OCI-LY7 (cell line): Measurements from ENCODE around the gene PDGFB. TPM values are rescaled to one million over a fixed set of nuclear protein-coding genes. Genes with fewer than 3 reads are reported as not detected.

Source experiments
- BruUV-seq: library from RNA; stranded (reverse); fragments of 400-500 nt; replicated peaks from 2 replicates; lab custom pipeline; 2021; lab: Mats Ljungman, UMichigan
- CTCF ChIA-PET: fragments of 300-600 bp; sonication (Branson Sonifier 250); formaldehyde crosslinking; loops from one replicate; lab custom pipeline; 2022; ENCODE audit warnings: antibody characterized with exemption; ENCODE audit not compliant: unreplicated experiment; lab: Charles Lee
- POLR2A ChIA-PET: fragments of 300-600 bp; sonication (Branson Sonifier 250); formaldehyde crosslinking; loops from one replicate; lab custom pipeline; 2022; ENCODE audit warnings: antibody characterized with exemption; lab: Charles Lee
- DNase-seq: peaks from one replicate; pipeline ENCODE4 v3.0.0-alpha.2; 2015; ENCODE audit warnings: low spot score
- H2AFZ ChIP-seq: fragments of 200-600 bp; sonication (generic), shearing (Covaris generic); 2 replicates; pipeline ENCODE4 v1.6.1; 2014; ENCODE audit warnings: mild to moderate bottlenecking, antibody characterized with exemption, low read length, moderate library complexity
- H3K27ac ChIP-seq: fragments of 200-600 bp; sonication (generic); 2 replicates; pipeline ENCODE4 v1.5.1; 2014; ENCODE audit warnings: mixed run types, low read depth, mild to moderate bottlenecking, moderate library complexity, low read length, inconsistent platforms; ENCODE audit not compliant: poor library complexity, severe bottlenecking
- H3K36me3 ChIP-seq: fragments of 200-600 bp; sonication (generic); 2 replicates; pipeline ENCODE4 v1.6.1; 2014; ENCODE audit warnings: mild to moderate bottlenecking, antibody characterized with exemption, low read length, moderate library complexity, mixed read lengths; ENCODE audit not compliant: insufficient read depth
- H3K4me1 ChIP-seq: fragments of 200-600 bp; sonication (generic); 2 replicates; pipeline ENCODE4 v1.5.1; 2014; ENCODE audit warnings: mild to moderate bottlenecking, low read length; ENCODE audit not compliant: insufficient read depth, poor library complexity, severe bottlenecking
- H3K4me2 ChIP-seq: fragments of 200-600 bp; sonication (generic); 2 replicates; pipeline ENCODE4 v1.6.1; 2014; ENCODE audit warnings: mild to moderate bottlenecking, low read length
- H3K4me3 ChIP-seq: fragments of 200-600 bp; sonication (generic); 2 replicates; pipeline ENCODE4 v1.5.1; 2014; ENCODE audit warnings: mild to moderate bottlenecking, low read depth, low read length; ENCODE audit not compliant: poor library complexity, severe bottlenecking
- H3K79me2 ChIP-seq: fragments of 200-600 bp; sonication (generic); 2 replicates; pipeline ENCODE4 v1.6.1; 2016; ENCODE audit warnings: low read depth, mild to moderate bottlenecking, low read length, moderate library complexity, mixed read lengths; ENCODE audit not compliant: insufficient read depth
- H3K9me2 ChIP-seq: fragments of 200-600 bp; sonication (generic); 2 replicates; pipeline ENCODE4 v1.6.1; 2016; ENCODE audit warnings: mild to moderate bottlenecking, low read length, mixed read lengths; ENCODE audit not compliant: insufficient read depth
- H3K9me3 ChIP-seq: fragments of 200-600 bp; sonication (generic); 2 replicates; pipeline ENCODE4 v1.6.1; 2014; ENCODE audit warnings: mild to moderate bottlenecking, mixed run types, low read length, mixed read lengths
- H4K20me1 ChIP-seq: fragments of 200-600 bp; sonication (generic); 2 replicates; pipeline ENCODE4 v1.6.1; 2014; ENCODE audit warnings: mild to moderate bottlenecking, antibody characterized with exemption, low read length, moderate library complexity, mixed read lengths; ENCODE audit not compliant: insufficient read depth
- EZH2phosphoT487 ChIP-seq: fragments of 200-600 bp; sonication (generic); IDR thresholded peaks from 2 replicates; pipeline ENCODE4 v1.6.1; 2018; ENCODE audit warnings: low read depth, borderline replicate concordance, mild to moderate bottlenecking, mixed run types, antibody characterized with exemption, low read length, moderate library complexity, mixed read lengths
- intact Hi-C: fragments of 100-400 bp; cut with micrococcal nuclease; formaldehyde crosslinking; loops from one replicate; pipeline ENCODE4 v1.10.0; 2022; ENCODE audit not compliant: unreplicated experiment
- total RNA-seq, 2 experiments: library from RNA; depleted of rRNA in 1 of 2; stranded (reverse); fragments of >200 nt in 1 of 2; shearing (Covaris generic) in 1 of 2; gene quantifications; 2 replicates each; pipeline ENCODE4 v1.2.3, GENCODE V29; 2014 to 2022
- TF ChIP-seq, protein P1 (sequence below): fragments of 200-600 bp; sonication (generic); conservative IDR thresholded peaks from 2 replicates; pipeline ENCODE4 v1.5.1; 2014; ENCODE audit warnings: mild to moderate bottlenecking, antibody characterized with exemption, low read length, moderate library complexity, mixed read lengths

The PDGFB gene
- total RNA-seq, 2 experiments from 2014 or later: 0.27 TPM; not detected in 1

DNA sequence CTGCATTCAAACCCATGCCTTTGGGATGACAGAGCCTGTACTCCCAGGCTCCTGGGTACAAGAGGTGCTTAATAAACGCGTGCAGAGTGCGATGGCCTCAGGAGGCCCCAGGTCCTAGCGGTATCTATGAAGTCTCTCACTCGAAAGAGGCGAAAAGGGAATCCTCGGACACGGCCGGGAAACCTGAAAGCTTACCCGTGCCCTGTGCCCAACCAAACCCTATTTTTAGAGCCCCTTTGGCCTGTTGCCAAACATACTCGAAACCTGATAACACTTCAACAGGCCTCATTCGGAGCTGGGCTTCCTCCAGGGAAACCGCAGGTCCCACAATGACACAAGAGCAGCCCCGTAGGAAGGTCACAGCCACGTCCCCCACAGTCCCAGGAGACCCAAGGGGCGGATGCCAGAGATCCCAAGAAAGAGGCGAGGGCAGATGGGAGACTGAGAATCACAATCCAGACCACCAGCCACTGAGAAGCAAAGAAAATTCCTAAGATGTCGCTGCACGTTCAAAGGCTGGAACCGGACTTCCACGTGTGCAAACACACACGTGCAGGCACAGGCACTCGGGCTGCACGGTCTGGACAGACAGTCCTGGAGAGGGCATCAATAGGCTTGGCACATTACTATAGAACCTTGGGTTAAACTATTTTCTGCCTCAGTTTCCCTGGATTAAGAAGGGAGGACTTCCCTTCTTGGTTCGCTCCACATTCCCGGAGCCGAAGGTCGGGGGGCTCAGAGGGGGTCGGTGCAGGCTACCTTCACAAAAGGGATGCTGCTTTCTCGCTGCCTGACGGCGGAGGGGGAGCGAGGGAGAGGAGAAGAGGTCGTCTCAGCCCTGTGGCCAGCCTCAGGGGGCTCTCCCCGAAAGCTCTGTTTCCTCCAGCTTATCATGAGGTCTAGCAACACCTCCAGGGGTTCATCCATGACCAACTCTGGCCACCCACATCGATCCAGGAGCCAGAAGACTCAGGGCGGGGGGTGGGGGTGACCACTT lies 8.2 kb downstream of the PDGFB start:
- Histone ChIP-seq H3K9me2 (no peaks in the 10 kb centered on the region), H3K27ac (no peak overlapping the region), H3K36me3 (no peaks in the 10 kb centered on the region), H3K9me3 (no peaks in the 10 kb centered on the region), H4K20me1 (no peaks in the 10 kb centered on the region), H3K4me2 (no peak overlapping the region), H3K4me3 (no peak overlapping the region), H3K4me1 (peaks cover 7% of the 10 kb centered on the region), H3K79me2 (no peaks in the 10 kb centered on the region), H2AFZ (no peak overlapping the region)
- POLR2A ChIA-PET: no interaction called here
- intact Hi-C loops: no loop called here
- no peak for DNase-seq
- no TSS peak for BruUV-seq
- TF ChIP-seq, protein P1, sequence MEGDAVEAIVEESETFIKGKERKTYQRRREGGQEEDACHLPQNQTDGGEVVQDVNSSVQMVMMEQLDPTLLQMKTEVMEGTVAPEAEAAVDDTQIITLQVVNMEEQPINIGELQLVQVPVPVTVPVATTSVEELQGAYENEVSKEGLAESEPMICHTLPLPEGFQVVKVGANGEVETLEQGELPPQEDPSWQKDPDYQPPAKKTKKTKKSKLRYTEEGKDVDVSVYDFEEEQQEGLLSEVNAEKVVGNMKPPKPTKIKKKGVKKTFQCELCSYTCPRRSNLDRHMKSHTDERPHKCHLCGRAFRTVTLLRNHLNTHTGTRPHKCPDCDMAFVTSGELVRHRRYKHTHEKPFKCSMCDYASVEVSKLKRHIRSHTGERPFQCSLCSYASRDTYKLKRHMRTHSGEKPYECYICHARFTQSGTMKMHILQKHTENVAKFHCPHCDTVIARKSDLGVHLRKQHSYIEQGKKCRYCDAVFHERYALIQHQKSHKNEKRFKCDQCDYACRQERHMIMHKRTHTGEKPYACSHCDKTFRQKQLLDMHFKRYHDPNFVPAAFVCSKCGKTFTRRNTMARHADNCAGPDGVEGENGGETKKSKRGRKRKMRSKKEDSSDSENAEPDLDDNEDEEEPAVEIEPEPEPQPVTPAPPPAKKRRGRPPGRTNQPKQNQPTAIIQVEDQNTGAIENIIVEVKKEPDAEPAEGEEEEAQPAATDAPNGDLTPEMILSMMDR: no peak
- TF ChIP-seq EZH2phosphoT487: no peak
- CTCF ChIA-PET: no interaction called here

DNA sequence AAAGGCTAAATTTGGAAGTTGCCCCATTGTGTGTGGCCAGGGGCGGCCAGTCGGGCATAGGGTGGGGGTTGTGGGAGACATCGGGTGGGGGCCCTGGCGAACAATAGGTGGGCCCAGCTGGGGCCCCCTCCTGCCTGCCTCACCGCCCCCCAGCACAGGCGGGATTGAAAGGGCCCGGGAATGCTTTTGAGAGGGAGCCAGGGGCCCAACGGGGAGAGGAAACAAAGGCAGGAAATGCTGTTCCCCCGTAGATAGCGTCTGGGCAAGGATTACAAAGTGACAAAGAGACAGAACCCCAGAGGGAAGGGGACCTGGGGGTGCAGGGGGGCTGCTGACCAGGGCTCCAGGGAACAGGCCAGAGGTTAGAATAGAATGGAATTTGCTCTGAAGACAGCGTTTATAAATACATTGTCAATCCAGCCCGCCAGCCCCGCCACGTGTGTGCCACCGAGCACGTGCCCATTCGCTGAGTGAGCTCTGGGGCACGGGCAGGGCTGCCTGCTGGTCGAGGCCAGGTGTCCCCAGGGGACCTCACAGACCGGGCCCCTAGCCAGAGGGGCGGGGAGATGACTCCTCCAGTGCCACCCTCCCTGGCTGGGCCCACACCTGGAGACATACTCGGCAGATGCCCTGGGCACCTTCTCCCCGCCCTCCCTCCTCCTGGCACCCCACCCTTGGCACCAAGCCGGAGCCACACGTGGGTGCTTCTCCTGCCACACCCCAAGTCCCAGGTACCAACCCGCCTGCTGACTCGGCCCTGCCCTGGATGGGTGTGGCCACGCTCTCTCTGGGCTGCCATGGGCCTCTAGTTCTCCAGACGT lies 9.7 kb downstream of the PDGFB start:
- no peak overlapping the region for H2AFZ ChIP-seq
- ChIA-PET POLR2A (no interaction called here), CTCF (no interaction called here)
- no TSS peak for BruUV-seq
- no peak for TF ChIP-seq EZH2phosphoT487
- TF ChIP-seq, protein P1: no peak
- no peaks in the 10 kb centered on the region for H3K36me3 ChIP-seq
- H3K4me1 ChIP-seq: no peaks in the 10 kb centered on the region
- H3K27ac ChIP-seq: no peak overlapping the region
- no peaks in the 10 kb centered on the region for H3K9me3 ChIP-seq
- H3K79me2 ChIP-seq: no peaks in the 10 kb centered on the region
- H3K4me2 ChIP-seq: no peak overlapping the region
- no peak for DNase-seq
- no peak overlapping the region for H3K4me3 ChIP-seq
- intact Hi-C loops: no loop called here
- H3K9me2 ChIP-seq: no peaks in the 10 kb centered on the region
- H4K20me1 ChIP-seq: no peaks in the 10 kb centered on the region
